ENCODE data around the gene COX6A2. TPM values are rescaled to one million over a fixed set of nuclear protein-coding genes. Genes with fewer than 3 reads are reported as not detected.

The COX6A2 gene
- total RNA-seq, 1 experiment from 2014 or later: not detected

DNA sequence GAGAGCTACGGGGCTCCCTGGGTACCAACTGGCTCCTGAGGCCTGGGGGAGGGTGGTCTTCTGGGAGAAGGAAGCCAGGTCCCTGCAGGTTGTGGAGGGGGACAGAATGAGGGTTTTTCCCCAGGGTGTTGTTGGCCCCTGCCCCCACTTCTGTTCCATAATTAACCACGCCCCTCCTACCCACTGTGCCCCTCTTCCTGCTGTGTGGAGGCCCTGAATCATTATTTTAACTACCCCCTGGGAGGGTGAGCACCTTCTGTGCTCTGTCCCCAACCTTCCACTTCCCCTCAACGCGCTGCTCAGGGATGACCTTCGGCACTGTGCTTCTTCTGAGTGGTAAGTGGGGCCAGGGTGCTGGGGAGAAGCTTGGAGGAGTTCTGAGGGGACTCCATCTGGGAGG, 35.1 kb downstream of the COX6A2 start, which contains the start of gene ITGAD:
Gene ITGAD (plus strand): TSS at position 280 of the 400 bp plus-strand sequence. CDS start 26 bp downstream, at position 306.
- Histone ChIP-seq H3K4me1 (ENCODE audit: insufficient read depth, low read length) (no peaks in the 10 kb centered on the region), H4K20me1 (ENCODE audit: control insufficient read depth, insufficient read depth, insufficient read length) (no peaks in the 10 kb centered on the region), H4K8ac (replicated peaks; ENCODE audit: insufficient read length, low read depth, low read length) (no peak within 1 kb of the TSS), H3K27me3 (ENCODE audit: insufficient read depth, low read length) (no peaks in the 10 kb centered on the region), H2BK5ac (ENCODE audit: insufficient read length, low read length) (no peak within 1 kb of the TSS), H3K4ac (ENCODE audit: low read depth, low read length) (no peak within 1 kb of the TSS), H2AFZ (ENCODE audit: low read length) (no peak within 1 kb of the TSS), H3K9ac (ENCODE audit: extremely low read depth, insufficient read length, low read length) (no peak within 1 kb of the TSS), H2BK12ac (ENCODE audit: insufficient read length, low read depth, low read length) (no peak within 1 kb of the TSS), H3T11ph (ENCODE audit: low read length) (no peak within 1 kb of the TSS), H3K4me2 (ENCODE audit: insufficient read depth, insufficient read length, low read length) (no peak within 1 kb of the TSS), H3K23ac (ENCODE audit: insufficient read length, low read depth, low read length) (no peak within 1 kb of the TSS), H3K9me3 (ENCODE audit: control insufficient read depth, low read depth, low read length) (no peaks in the 10 kb centered on the region), H3K18ac (ENCODE audit: insufficient read length, low read depth, low read length) (no peak within 1 kb of the TSS), H2BK15ac (ENCODE audit: low read depth, low read length) (no peak within 1 kb of the TSS), H2BK20ac (ENCODE audit: low read depth, low read length, poor library complexity, severe bottlenecking) (no peak within 1 kb of the TSS), H3K79me2 (ENCODE audit: insufficient read depth, low read length) (no peaks in the 10 kb centered on the region), H4K5ac (ENCODE audit: insufficient read length, low read depth, low read length) (no peak within 1 kb of the TSS), H3K56ac (ENCODE audit: insufficient read length, low read depth, low read length) (no peak within 1 kb of the TSS), H3K79me1 (ENCODE audit: insufficient read depth, low read depth, low read length, poor library complexity, severe bottlenecking) (no peaks in the 10 kb centered on the region), H3K14ac (ENCODE audit: insufficient read depth, low read length) (no peak within 1 kb of the TSS), H3K23me2 (ENCODE audit: insufficient read length, low read depth, low read length, poor library complexity, severe bottlenecking) (no peaks in the 10 kb centered on the region), H4K91ac (ENCODE audit: insufficient read length, low read depth, low read length) (no peak within 1 kb of the TSS), H2AK5ac (ENCODE audit: insufficient read length, low read length) (no peak within 1 kb of the TSS), H2BK120ac (ENCODE audit: low read depth, low read length, poor library complexity, severe bottlenecking) (no peak within 1 kb of the TSS), H3K27ac (ENCODE audit: insufficient read length, low read depth, low read length) (no peak within 1 kb of the TSS)
- no peak for DNase-seq
- Mint-ChIP-seq H3K9me3 (no peaks in the 10 kb centered on the region), H3K27me3 (ENCODE audit: low read depth) (peaks cover 8% of the 10 kb centered on the region; the same call in 1 of the 2 replicates), H3K27ac (no peak within 1 kb of the TSS; a peak in 1 of 7 replicates), H3K36me3 (ENCODE audit: insufficient read depth in 1 of 3, low read depth in 3 of 3) (no peaks in the 10 kb centered on the region), H3K4me3 (no peak within 1 kb of the TSS), H3K4me1 (peaks cover 6 to 7% of the 10 kb centered on the region in 2 experiments)
- no CpG with 5 or more reads among the region's 5 CpGs for WGBS (ENCODE audit: extremely low coverage, insufficient read length, low lambda C conversion rate)
- TF ChIP-seq, protein P1, sequence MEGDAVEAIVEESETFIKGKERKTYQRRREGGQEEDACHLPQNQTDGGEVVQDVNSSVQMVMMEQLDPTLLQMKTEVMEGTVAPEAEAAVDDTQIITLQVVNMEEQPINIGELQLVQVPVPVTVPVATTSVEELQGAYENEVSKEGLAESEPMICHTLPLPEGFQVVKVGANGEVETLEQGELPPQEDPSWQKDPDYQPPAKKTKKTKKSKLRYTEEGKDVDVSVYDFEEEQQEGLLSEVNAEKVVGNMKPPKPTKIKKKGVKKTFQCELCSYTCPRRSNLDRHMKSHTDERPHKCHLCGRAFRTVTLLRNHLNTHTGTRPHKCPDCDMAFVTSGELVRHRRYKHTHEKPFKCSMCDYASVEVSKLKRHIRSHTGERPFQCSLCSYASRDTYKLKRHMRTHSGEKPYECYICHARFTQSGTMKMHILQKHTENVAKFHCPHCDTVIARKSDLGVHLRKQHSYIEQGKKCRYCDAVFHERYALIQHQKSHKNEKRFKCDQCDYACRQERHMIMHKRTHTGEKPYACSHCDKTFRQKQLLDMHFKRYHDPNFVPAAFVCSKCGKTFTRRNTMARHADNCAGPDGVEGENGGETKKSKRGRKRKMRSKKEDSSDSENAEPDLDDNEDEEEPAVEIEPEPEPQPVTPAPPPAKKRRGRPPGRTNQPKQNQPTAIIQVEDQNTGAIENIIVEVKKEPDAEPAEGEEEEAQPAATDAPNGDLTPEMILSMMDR (conservative IDR thresholded peaks at IDR 0.05): no peak

All from H9 (cell line).